Neuronal stem cell (in vitro differentiated cells): ENCODE measurements around the gene ANKRD13B.
A peak's percentile ranks its signal among the peaks of the same experiment; 100 is the strongest.
"Not testable (repeated sequence)": the region's sequence is repeated elsewhere in the genome, so short reads cannot be mapped to it uniquely, and the experiment has no call there.

ENCODE experiments used
- DNase-seq: peaks from one replicate; pipeline ENCODE4 v3.0.0-alpha.2; 2013; ENCODE audit warnings: low spot score
- H2AFZ ChIP-seq: one replicate; pipeline ENCODE4 v1.6.1; 2013; ENCODE audit warnings: mild to moderate bottlenecking, low read length, inconsistent platforms
- H2AK5ac ChIP-seq: 2 replicates; pipeline ENCODE4 v1.6.1; 2013; ENCODE audit warnings: low read depth, mild to moderate bottlenecking, inconsistent platforms, low read length, moderate library complexity, mixed read lengths
- H2BK120ac ChIP-seq: 2 replicates; pipeline ENCODE4 v1.6.1; 2013; ENCODE audit warnings: low read depth, mild to moderate bottlenecking, inconsistent platforms, low read length, moderate library complexity, mixed read lengths
- H2BK12ac ChIP-seq: one replicate; pipeline ENCODE4 v1.6.1; 2013; ENCODE audit warnings: low read length, inconsistent platforms
- H2BK15ac ChIP-seq: 2 replicates; pipeline ENCODE4 v1.6.1; 2013; ENCODE audit warnings: mild to moderate bottlenecking, low read length, inconsistent platforms, mixed read lengths
- H2BK5ac ChIP-seq: one replicate; pipeline ENCODE4 v1.6.1; 2013; ENCODE audit warnings: inconsistent platforms, mild to moderate bottlenecking, low read length, moderate library complexity
- H3K14ac ChIP-seq: one replicate; pipeline ENCODE4 v1.6.1; 2013; ENCODE audit warnings: low read length, inconsistent platforms
- H3K18ac ChIP-seq: 2 replicates; pipeline ENCODE4 v1.6.1; 2013; ENCODE audit warnings: low read length, inconsistent platforms
- H3K23ac ChIP-seq: 2 replicates; pipeline ENCODE4 v1.6.1; 2013; ENCODE audit warnings: low read depth, mild to moderate bottlenecking, mixed read lengths, low read length, inconsistent platforms; ENCODE audit not compliant: poor library complexity
- H3K27ac ChIP-seq: replicated peaks from 3 replicates; pipeline ENCODE4 v1.5.1; 2013; ENCODE audit warnings: low read length, inconsistent platforms
- H3K27me3 ChIP-seq, 3 experiments: 2 replicates each; pipeline ENCODE4 v1.6.1; 2013; ENCODE audit warnings: low read length in 3 of 3, mild to moderate bottlenecking in 2 of 3, inconsistent platforms in 1 of 3, low read depth in 1 of 3, mixed read lengths in 1 of 3, moderate library complexity in 1 of 3; ENCODE audit not compliant: control insufficient read depth in 3 of 3, insufficient read depth in 3 of 3
- H3K36me3 ChIP-seq, 2 donors: replicated peaks in 1 of 2; 2 replicates each; pipeline ENCODE4 v1.6.1; 2013; ENCODE audit warnings: low read length in 2 of 2; ENCODE audit not compliant: control insufficient read depth in 2 of 2, insufficient read depth in 2 of 2
- H3K4ac ChIP-seq: 2 replicates; pipeline ENCODE4 v1.6.1; 2013; ENCODE audit warnings: inconsistent platforms, mild to moderate bottlenecking, low read length, moderate library complexity
- H3K4me1 ChIP-seq, 2 donors: 1 replicate in 1 of 2; 2 replicates in 1 of 2; pipeline ENCODE4 v1.6.1; 2013; ENCODE audit warnings: low read length in 2 of 2, low read depth in 1 of 2; ENCODE audit not compliant: control insufficient read depth in 2 of 2, insufficient read depth in 1 of 2
- H3K4me2 ChIP-seq: one replicate; pipeline ENCODE4 v1.6.1; 2013; ENCODE audit warnings: mild to moderate bottlenecking, low read length, inconsistent platforms; ENCODE audit not compliant: insufficient read depth, poor library complexity, severe bottlenecking
- H3K4me3 ChIP-seq, 2 donors: 2 replicates each; pipeline ENCODE4 v1.5.1; 2013; ENCODE audit warnings: low read length in 2 of 2, mild to moderate bottlenecking in 2 of 2, inconsistent platforms in 1 of 2, moderate library complexity in 1 of 2
- H3K79me1 ChIP-seq: one replicate; pipeline ENCODE4 v1.6.1; 2013; ENCODE audit warnings: low read depth, mild to moderate bottlenecking, inconsistent platforms, low read length, moderate library complexity
- H3K9ac ChIP-seq: one replicate; pipeline ENCODE4 v1.6.1; 2013; ENCODE audit warnings: mild to moderate bottlenecking, low read depth, low read length, inconsistent platforms; ENCODE audit not compliant: poor library complexity
- H3K9me3 ChIP-seq, 2 donors: replicated peaks in 1 of 2; 2 replicates each; pipeline versions ENCODE3 to v1.6.1; 2013; ENCODE audit warnings: low read length in 2 of 2, mild to moderate bottlenecking in 2 of 2, inconsistent platforms in 1 of 2, low read depth in 1 of 2, mixed read lengths in 1 of 2, moderate library complexity in 1 of 2; ENCODE audit not compliant: control insufficient read depth in 2 of 2, insufficient read depth in 1 of 2
- H4K8ac ChIP-seq: one replicate; pipeline ENCODE4 v1.6.1; 2013; ENCODE audit warnings: low read depth, mild to moderate bottlenecking, inconsistent platforms, low read length, moderate library complexity
- H4K91ac ChIP-seq: one replicate; pipeline ENCODE4 v1.6.1; 2013; ENCODE audit warnings: low read length, low read depth, mild to moderate bottlenecking, inconsistent platforms; ENCODE audit not compliant: poor library complexity
- WGBS, 2 donors: extraction: QIAGEN DNeasy Blood & Tissue Kit; methylation state at CpG; one replicate each; pipeline ENCODE4 v1.1.7; 2013; ENCODE audit warnings: missing lambda C conversion rate in 2 of 2, mixed read lengths in 1 of 2; ENCODE audit not compliant: insufficient read length in 2 of 2, insufficient replicate concordance in 1 of 2; ENCODE audit errors: extremely low coverage in 2 of 2; 5-methylcytosine and 5-hydroxymethylcytosine counted together

The ANKRD13B gene

DNA sequence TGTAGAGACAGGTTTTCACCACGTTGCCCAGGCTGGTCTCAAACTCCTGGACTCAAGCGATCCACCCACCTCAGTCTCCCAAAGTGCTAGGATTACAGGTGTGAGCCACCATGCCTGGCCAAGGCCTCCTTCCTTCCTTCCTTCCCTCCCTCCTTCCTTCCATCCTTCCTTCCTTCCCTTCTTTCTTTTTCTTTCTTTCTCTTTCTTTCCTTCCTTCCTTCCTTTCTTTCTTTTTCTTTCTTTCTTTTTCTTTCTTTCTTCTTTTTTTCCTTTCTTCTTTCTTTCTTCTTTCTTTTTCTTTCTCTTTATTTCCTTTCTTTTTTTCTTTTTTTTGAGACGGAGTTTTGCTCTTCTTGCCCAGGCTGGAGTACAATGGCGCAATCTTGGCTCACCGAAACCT is 34.8 kb upstream of the ANKRD13B start:
- not testable (repeated sequence) for H2AK5ac ChIP-seq, H3K23ac ChIP-seq, H4K8ac ChIP-seq, H3K4me2 ChIP-seq, H3K9me3 ChIP-seq, H3K79me1 ChIP-seq, H3K4ac ChIP-seq, H4K91ac ChIP-seq, H3K4me3 ChIP-seq, H3K18ac ChIP-seq, H2BK5ac ChIP-seq, H2AFZ ChIP-seq, H3K4me1 ChIP-seq, H3K14ac ChIP-seq, H2BK120ac ChIP-seq, DNase-seq, H3K9ac ChIP-seq, H2BK12ac ChIP-seq, H3K27ac ChIP-seq, H2BK15ac ChIP-seq, H3K27me3 ChIP-seq
- peaks cover 0 to 29% of the 10 kb centered on the region in 2 donors for H3K36me3 ChIP-seq
- no CpG with 5 or more reads among the region's 5 CpGs for WGBS, 2 donors

- no peak overlapping the region for H3K27ac ChIP-seq
- no peak overlapping the region for H3K4ac ChIP-seq
- no peak overlapping the region for H3K14ac ChIP-seq
- WGBS, 2 donors, result no CpG with 5 or more reads among the region's 2 CpGs
- no peak overlapping the region for H4K91ac ChIP-seq
- H3K79me1 ChIP-seq, result no peaks in the 10 kb centered on the region
- peaks cover 0 to 3% (median 0%) of the 10 kb centered on the region in 3 experiments for H3K27me3 ChIP-seq
- H2BK15ac ChIP-seq, result no peak overlapping the region
- no peaks in the 10 kb centered on the region for H3K4me1 ChIP-seq
- H3K18ac ChIP-seq, result no peak overlapping the region
- H4K8ac ChIP-seq, result no peak overlapping the region
- no peak for DNase-seq
- no peak overlapping the region for H2BK12ac ChIP-seq
- H3K23ac ChIP-seq, result no peak overlapping the region
- no peak overlapping the region for H3K9ac ChIP-seq
- H3K4me2 ChIP-seq, result no peak overlapping the region
- H2AFZ ChIP-seq, result no peak overlapping the region
- H3K4me3 ChIP-seq, result no peak overlapping the region
- peaks cover 0 to 29% of the 10 kb centered on the region in 2 donors for H3K36me3 ChIP-seq
- H2BK5ac ChIP-seq, result no peak overlapping the region
- no peak overlapping the region for H2AK5ac ChIP-seq
- no peaks in the 10 kb centered on the region for H3K9me3 ChIP-seq
- no peak overlapping the region for H2BK120ac ChIP-seq
Observed at GRCh38 chr17:29559640-29560039, 33.3 kb upstream of the ANKRD13B start.

- Histone ChIP-seq H3K79me1 (no peaks in the 10 kb centered on the region), H2BK12ac (no peak overlapping the region), H3K4ac (no peak overlapping the region), H2AFZ (no peak overlapping the region), H2BK120ac (no peak overlapping the region), H2BK15ac (no peak overlapping the region), H3K36me3 (peaks cover 0 to 29% of the 10 kb centered on the region in 2 donors), H3K14ac (no peak overlapping the region), H2BK5ac (no peak overlapping the region), H3K9ac (no peak overlapping the region), H2AK5ac (no peak overlapping the region), H3K9me3 (no peaks in the 10 kb centered on the region), H3K23ac (no peak overlapping the region), H3K27me3 (peaks cover 0 to 9% (median 0%) of the 10 kb centered on the region in 3 experiments), H3K4me2 (no peak overlapping the region), H4K8ac (no peak overlapping the region), H3K18ac (no peak overlapping the region), H3K27ac (no peak overlapping the region), H4K91ac (no peak overlapping the region), H3K4me3 (no peak overlapping the region), H3K4me1 (no peaks in the 10 kb centered on the region)
- WGBS, 2 donors, result no CpG with 5 or more reads among the region's 6 CpGs
- no peak for DNase-seq
Observed at GRCh38 chr17:29560316-29560715, 32.6 kb upstream of the ANKRD13B start.

GRCh38 chr17:29561554-29562517 is 31.1 kb upstream of the ANKRD13B start:
- no peak overlapping the region for H2AFZ ChIP-seq

More at GRCh38 chr17:29561554-29562517, 31.1 kb upstream of the ANKRD13B start:
- no peak overlapping the region for H2AK5ac ChIP-seq
- peaks cover 4 to 5% of the 10 kb centered on the region in 2 donors for H3K4me1 ChIP-seq
- no peak overlapping the region for H3K27ac ChIP-seq
- H3K18ac ChIP-seq, result no peak overlapping the region
- no peak overlapping the region for H2BK12ac ChIP-seq
- H3K4me2 ChIP-seq, result no peak overlapping the region
- no peak overlapping the region for H2BK120ac ChIP-seq
- peak overlapping the region; percentile 60 for H3K9ac ChIP-seq
- no peak overlapping the region for H2BK5ac ChIP-seq
- no peak overlapping the region for H4K91ac ChIP-seq
- peaks cover 0 to 24% (median 7%) of the 10 kb centered on the region in 3 experiments for H3K27me3 ChIP-seq
- no peaks in the 10 kb centered on the region for H3K79me1 ChIP-seq
- H2BK15ac ChIP-seq, result no peak overlapping the region
- no peaks in the 10 kb centered on the region for H3K9me3 ChIP-seq
- peaks cover 0 to 29% of the 10 kb centered on the region in 2 donors for H3K36me3 ChIP-seq
- no peak for DNase-seq
- H4K8ac ChIP-seq, result no peak overlapping the region
- H3K14ac ChIP-seq, result no peak overlapping the region
- no peak overlapping the region for H3K23ac ChIP-seq
- no CpG with 5 or more reads among the region's 17 CpGs for WGBS, 2 donors
- H3K4ac ChIP-seq, result no peak overlapping the region
- H3K4me3 ChIP-seq, result no peak overlapping the region
